AG08396 (cell line): Measurements from ENCODE around the gene FRMD4A.
A peak's percentile ranks its signal among the peaks of the same experiment; 100 is the strongest.
"Not testable (repeated sequence)": the region's sequence is repeated elsewhere in the genome, so short reads cannot be mapped to it uniquely, and the experiment has no call there.

Experiments
- DNase-seq: peaks from one replicate; pipeline ENCODE4 v3.0.0; 2012; ENCODE audit warnings: low spot score, mixed read lengths

FRMD4A gene

GRCh38 chr10:14052931-14053330, 277.8 kb downstream of the FRMD4A start:
- DNase-seq = no peak

GRCh38 chr10:14050598-14050997, 280.1 kb downstream of the FRMD4A start:
- no peak for DNase-seq

GRCh38 chr10:14048930-14049613, 281.7 kb downstream of the FRMD4A start:
- DNase-seq = no peak

GRCh38 chr10:14047431-14047830, 283.3 kb downstream of the FRMD4A start:
- no peak for DNase-seq

GRCh38 chr10:14042051-14042450, 288.7 kb downstream of the FRMD4A start:
- not testable (repeated sequence) for DNase-seq

- DNase-seq = no peak
Measured at GRCh38 chr10:14040787-14041631, 289.7 kb downstream of the FRMD4A start.

GRCh38 chr10:14039968-14040668, 290.6 kb downstream of the FRMD4A start:
- peak; percentile 23 for DNase-seq

- no peak for DNase-seq
Measured at GRCh38 chr10:14036233-14036632, 294.5 kb downstream of the FRMD4A start.

- DNase-seq = no peak
Measured at GRCh38 chr10:14035506-14035905, 295.2 kb downstream of the FRMD4A start.

GRCh38 chr10:14032406-14032998, 298.2 kb downstream of the FRMD4A start:
- DNase-seq = no peak

- DNase-seq = no peak
Measured at GRCh38 chr10:14026325-14026724, 304.4 kb downstream of the FRMD4A start.

- no peak for DNase-seq
Measured at GRCh38 chr10:14025283-14026189, 305.2 kb downstream of the FRMD4A start.

GRCh38 chr10:14024329-14025202, 306.2 kb downstream of the FRMD4A start:
- no peak for DNase-seq

GRCh38 chr10:14023673-14024328, 306.9 kb downstream of the FRMD4A start:
- DNase-seq = no peak

GRCh38 chr10:14022954-14023672, 307.6 kb downstream of the FRMD4A start:
- DNase-seq = no peak

- DNase-seq = no peak
Measured at GRCh38 chr10:14022052-14022451, 308.7 kb downstream of the FRMD4A start.

- DNase-seq = no peak
Measured at GRCh38 chr10:14020037-14020664, 310.6 kb downstream of the FRMD4A start.

GRCh38 chr10:14017467-14017866, 313.3 kb downstream of the FRMD4A start:
- DNase-seq = no peak

GRCh38 chr10:14016931-14017333, 313.8 kb downstream of the FRMD4A start:
- DNase-seq = no peak
